Stimulated activated CD4-positive, alpha-beta T cell treated with anti-CD3 and anti-CD28 coated beads, TNF-alpha, amount 100 ng/mL, for 4 hours (primary cell): ENCODE data around the gene TBC1D7.

Experiments
- DNase-seq, 3 experiments: peaks; one replicate each; pipeline ENCODE4 v3.0.0-alpha.2; 2020; ENCODE audit warnings: low read depth in 3 of 3

TBC1D7 gene

GRCh38 chr6:13328076-13328874 is at the start of gene TBC1D7:
TBC1D7 (minus strand) TSS chr6:13328537; CDS start chr6:13326898, 1,639 bp downstream.
- peak; percentile 87 to 91 (median 88) for DNase-seq

- no peak for DNase-seq
Measured at GRCh38 chr6:13377054-13377758, 48.9 kb upstream of the TBC1D7 start.

- DNase-seq: peak in 1 of 3 experiments; percentile 10
Measured at GRCh38 chr6:13375360-13375878, 47.1 kb upstream of the TBC1D7 start.

GRCh38 chr6:13373919-13374318 is 45.6 kb upstream of the TBC1D7 start:
- no peak for DNase-seq

- no peak for DNase-seq
Measured at GRCh38 chr6:13373488-13373886, 45.1 kb upstream of the TBC1D7 start.

- no peak for DNase-seq
Measured at GRCh38 chr6:13372688-13373487, 44.6 kb upstream of the TBC1D7 start.

- no peak for DNase-seq
Measured at GRCh38 chr6:13372076-13372475, 43.7 kb upstream of the TBC1D7 start.

- DNase-seq: no peak
Measured at GRCh38 chr6:13371421-13372072, 43.2 kb upstream of the TBC1D7 start.

GRCh38 chr6:13370623-13371022 is 42.3 kb upstream of the TBC1D7 start:
- no peak for DNase-seq

- no peak for DNase-seq
Measured at GRCh38 chr6:13369591-13369990, 41.3 kb upstream of the TBC1D7 start.

- no peak for DNase-seq
Measured at GRCh38 chr6:13368731-13369115, 40.4 kb upstream of the TBC1D7 start.

GRCh38 chr6:13368079-13368730 is 39.9 kb upstream of the TBC1D7 start:
- no peak for DNase-seq

- no peak for DNase-seq
Measured at GRCh38 chr6:13367396-13367795, 39.1 kb upstream of the TBC1D7 start.

GRCh38 chr6:13365320-13365719 is 37.0 kb upstream of the TBC1D7 start:
- DNase-seq: no peak

GRCh38 chr6:13364842-13365241 is 36.5 kb upstream of the TBC1D7 start:
- DNase-seq: no peak

- DNase-seq: no peak
Measured at GRCh38 chr6:13362412-13362811, 34.1 kb upstream of the TBC1D7 start.

GRCh38 chr6:13360671-13361540 is 32.6 kb upstream of the TBC1D7 start:
- DNase-seq: no peak

- no peak for DNase-seq
Measured at GRCh38 chr6:13359287-13359686, 30.9 kb upstream of the TBC1D7 start.

- DNase-seq: no peak
Measured at GRCh38 chr6:13358511-13358910, 30.2 kb upstream of the TBC1D7 start.

- DNase-seq: no peak
Measured at GRCh38 chr6:13357551-13358075, 29.3 kb upstream of the TBC1D7 start.
